Muscle of back (tissue), 13 donors: Measurements from ENCODE around the gene CCDC78. TPM values are rescaled to one million over a fixed set of nuclear protein-coding genes. Genes with fewer than 3 reads are reported as not detected.

ENCODE experiments used
- DNase-seq, 3 donors: peaks; one replicate each; pipeline versions ENCODE4 v3.0.0 to v3.0.0-alpha.2; 2013
- long read RNA-seq, 9 donors: transcript quantifications; one replicate each; lab custom pipeline, GENCODE V29; 2026
- polyA plus RNA-seq, 10 donors: library from polyadenylated mRNA; unstranded; fragments of 120-200 nt; gene quantifications; one replicate each; pipeline ENCODE4 v1.2.1, GENCODE V29; 2013; ENCODE audit not compliant: insufficient read length in 10 of 10

CCDC78 gene
- polyA plus RNA-seq, result 1 to 10 TPM in 4 of 10 donors, under 1 TPM in 6; 0.59 to 2.1 (median 0.96) TPM
- long read RNA-seq, donor 1, result 0 reads
- long read RNA-seq, donor 2, result 0 reads
- long read RNA-seq, donor 3, result 0 reads
- long read RNA-seq, donor 4, result 0 reads
- long read RNA-seq, donor 5, result 0 reads
- long read RNA-seq, donor 6, result 0 reads
- long read RNA-seq, donor 7, result 0 reads
- long read RNA-seq, donor 8, result 0 reads
- long read RNA-seq, donor 9, result 0 reads

DNA sequence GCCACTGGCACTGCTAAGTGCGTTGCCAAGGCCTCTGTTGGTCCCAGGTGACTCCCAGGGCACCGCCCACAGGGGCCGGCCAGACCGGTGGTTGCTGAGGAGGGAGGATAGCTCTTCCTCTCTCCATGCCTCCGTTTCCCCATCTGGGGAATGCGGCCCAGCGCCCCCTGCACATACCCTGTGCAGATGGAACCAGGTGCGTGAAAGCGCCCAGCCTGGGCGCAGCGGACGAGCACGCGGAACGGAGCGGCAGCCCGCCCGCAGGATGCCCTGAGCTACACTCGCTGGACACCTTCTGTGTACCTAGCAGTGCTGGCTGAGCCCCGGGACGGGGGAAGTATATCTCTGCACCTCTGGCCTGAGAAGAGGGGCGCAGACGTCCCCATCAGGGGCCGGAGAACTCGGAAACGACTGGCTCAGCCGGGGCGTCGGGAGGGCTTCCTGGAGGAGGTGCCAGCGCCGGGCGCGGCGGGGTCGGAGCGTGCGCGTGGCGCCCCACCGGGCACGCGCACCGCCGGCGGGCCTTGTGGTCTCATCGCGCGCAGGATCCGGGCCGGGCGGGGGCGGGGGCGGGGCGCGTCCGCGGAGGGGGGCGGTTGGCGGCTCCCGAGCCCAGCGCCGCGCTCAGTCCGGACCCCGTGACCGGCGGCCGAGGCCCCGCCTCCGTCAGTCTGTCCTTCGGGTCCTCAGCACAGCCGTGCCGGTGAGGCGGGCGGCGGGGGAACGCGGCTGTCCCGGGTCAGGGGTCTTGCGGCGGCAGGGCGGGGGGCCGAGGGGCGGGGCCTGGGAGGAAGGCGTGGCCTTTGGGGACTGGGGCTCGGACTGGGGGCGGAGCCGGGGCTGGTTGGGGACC, at the start of gene CCDC78, which contains the start of gene HAGHL:
Gene CCDC78 (minus strand): TSS at position 6 of the 853 bp plus-strand sequence. CDS start 76 bp downstream, outside the sequence.
Gene HAGHL (plus strand): TSS at position 669 of the 853 bp plus-strand sequence. CDS start 404 bp downstream, outside the sequence.
- peak in 1 of 3 donors; percentile 46 for DNase-seq

DNA sequence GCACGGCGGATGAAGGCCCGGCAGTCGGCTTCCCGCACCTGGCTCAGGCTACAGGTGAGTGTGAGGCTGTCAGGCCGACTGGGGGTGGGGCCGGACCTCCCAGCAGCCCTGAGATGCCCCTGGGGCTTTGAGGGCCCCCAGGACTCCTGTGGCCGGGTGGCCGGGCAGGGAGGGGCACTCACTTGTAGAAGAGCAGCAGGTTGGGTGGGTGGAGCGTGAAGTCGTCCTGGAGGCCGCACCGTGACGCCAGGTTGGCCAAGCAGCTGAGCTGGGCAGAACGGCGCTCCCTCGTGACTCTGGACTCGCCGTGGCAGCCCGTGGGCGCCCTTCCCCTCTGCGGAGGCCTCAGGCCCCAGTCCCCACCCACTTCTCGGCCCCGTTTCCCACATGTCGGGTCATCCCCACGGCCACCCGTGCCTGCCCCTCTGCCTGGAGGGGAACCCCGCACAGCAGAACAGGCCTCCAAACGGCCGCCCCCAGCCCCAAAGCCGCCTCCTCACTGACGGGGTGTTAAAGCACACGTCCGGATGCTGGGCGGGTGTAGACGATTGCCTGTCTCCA, 49.1 kb upstream of the CCDC78 start:
- no peak for DNase-seq

DNA sequence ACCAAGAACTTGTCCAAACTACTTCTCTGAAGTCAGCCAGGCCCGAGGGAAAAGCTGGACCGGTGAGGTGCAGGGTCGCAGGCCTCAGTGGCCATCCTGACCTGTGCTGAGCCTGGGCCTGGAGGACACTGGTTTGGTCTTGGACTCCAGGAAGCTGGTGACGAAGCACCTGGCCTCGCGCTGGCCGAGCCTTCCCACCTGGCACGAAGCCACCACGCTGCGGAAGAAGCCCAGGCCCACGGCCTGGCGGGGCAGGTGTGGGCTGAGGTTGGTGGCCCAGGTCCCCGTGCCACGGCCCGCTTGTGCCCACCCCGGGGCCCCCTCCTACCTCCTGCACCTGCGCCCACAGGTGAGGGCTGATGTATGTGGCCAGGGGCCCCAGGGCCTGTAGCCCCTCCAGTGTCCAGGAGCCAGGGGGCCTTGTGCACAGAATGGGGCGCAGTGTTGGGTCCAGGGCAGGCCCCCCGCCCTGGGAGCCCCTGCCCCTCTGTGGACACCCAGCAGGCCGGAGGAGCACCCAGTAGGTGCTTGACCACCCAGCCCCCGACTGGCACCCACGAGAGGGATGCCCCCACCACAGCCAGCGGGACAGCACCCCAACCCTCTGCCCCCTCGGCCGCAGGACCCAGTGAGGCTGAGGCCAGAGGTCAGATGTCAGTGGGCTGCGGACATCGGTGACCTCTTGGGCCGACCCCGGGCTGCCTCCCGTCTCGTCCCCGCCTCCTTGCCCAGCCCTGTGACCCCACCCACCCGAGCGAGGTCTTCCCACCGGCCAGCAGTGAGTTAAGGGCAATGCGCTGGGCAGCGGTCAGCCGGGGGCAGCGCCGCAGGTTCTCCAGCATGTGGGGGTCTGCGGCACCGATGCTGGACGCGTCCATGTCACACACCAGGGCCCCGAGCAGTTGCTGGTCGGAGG, 48.1 kb upstream of the CCDC78 start:
- DNase-seq, result no peak

DNA sequence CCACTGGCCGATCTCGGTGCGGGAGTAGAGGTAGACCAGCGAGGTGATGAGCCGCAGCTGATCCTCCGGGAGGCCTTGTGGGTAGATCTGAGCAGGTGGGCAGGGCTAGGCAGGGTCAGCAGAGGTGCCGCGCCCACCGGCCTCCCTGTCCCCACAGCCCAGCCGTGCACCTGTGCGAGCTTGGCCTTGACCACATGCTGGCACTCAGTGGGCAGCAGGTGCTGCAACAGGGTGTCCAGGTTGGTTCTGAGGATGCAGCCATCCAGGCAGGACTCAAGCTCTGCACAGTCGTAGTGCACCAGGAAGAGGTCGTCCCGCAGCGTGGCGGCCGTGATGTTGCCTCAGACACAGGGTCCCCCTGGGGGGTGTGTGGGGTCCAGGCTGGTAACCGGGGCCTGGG, 46.7 kb upstream of the CCDC78 start:
- no peak for DNase-seq

DNA sequence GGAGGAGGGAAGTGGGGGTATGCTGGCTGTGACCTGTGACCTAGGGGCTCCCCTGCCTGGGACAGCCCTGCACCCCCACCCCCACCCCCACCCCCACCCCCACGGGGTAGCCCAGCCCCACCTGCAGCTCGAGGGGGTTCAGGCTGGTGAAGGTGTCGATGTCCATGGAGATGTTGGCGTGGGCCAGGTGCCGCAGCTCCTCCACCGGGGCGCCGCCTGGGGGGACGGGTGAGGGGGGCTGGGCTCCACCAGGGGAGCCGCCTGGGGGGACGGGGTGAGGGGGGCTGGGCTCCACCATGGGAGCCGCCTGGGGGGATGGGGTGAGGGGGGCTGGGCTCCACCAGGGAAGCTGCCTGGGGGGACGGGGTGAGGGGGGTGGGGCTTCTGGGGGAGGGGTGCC, 44.2 kb upstream of the CCDC78 start:
- DNase-seq, result no peak

DNA sequence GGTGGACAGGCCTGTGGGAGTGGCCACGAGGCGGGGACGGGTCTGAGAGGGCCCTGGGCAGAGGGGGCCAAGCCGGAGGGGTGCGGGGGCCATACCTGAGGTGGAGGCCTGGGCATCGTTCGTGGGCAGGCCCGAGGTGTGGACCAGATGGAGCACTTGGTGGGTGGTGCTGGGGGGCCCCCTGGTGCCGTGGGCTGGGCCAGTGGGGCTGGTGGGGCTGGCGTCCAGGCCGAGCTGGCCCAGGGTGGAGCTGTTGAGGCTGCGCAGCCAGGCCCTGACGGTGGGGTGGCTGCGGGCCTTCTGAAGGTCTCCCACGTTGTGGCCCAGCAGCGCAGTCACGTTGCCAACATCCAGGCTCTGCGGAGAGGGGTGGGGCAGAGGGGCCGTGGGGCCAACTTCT, 43.7 kb upstream of the CCDC78 start:
- no peak for DNase-seq

DNA sequence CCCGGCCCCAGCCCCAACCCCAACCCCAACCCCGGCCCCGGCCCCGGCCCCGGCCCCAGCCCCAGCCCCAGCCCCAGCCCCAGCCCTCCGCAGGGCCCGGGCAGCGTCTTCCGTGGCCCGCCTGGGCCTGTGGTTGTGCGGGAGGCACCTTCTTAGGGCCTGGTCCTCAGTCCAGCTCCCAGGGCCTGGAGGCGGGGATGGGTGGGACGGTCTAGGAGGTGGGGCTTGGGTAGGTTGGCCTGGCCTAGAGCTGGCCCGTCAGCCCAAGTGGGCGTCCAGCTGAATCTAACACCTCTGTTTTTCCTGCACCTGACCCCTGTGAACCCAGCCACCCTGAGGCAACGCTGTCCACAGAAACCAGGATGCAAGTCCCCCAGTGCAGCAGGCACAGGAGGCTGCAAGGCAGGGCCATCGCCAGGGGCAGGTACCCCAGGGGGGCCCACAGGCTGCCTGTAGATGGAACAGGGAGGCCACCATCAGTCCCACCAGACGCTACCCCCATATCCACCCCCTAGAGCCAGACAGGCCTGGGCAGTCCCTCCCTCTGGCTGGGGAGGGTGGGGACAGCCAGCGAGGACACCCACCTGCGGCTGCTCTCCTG, 43.0 kb upstream of the CCDC78 start:
- no peak for DNase-seq

DNA sequence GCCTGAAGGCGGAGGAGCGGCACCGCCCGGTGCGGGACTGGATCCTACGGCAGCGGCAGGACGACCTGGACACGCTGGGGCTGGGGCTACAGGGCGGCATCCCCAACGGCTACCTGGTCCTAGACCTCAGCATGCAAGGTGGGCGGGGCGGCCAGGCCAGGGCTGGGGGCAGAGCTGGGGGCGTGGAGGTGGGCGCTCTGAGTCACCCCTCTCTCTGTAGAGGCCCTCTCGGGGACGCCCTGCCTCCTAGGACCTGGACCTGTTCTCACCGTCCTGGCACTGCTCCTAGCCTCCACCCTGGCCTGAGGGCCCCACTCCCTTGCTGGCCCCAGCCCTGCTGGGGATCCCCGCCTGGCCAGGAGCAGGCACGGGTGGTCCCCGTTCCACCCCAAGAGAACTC, 42.2 kb upstream of the CCDC78 start:
- no peak for DNase-seq

DNA sequence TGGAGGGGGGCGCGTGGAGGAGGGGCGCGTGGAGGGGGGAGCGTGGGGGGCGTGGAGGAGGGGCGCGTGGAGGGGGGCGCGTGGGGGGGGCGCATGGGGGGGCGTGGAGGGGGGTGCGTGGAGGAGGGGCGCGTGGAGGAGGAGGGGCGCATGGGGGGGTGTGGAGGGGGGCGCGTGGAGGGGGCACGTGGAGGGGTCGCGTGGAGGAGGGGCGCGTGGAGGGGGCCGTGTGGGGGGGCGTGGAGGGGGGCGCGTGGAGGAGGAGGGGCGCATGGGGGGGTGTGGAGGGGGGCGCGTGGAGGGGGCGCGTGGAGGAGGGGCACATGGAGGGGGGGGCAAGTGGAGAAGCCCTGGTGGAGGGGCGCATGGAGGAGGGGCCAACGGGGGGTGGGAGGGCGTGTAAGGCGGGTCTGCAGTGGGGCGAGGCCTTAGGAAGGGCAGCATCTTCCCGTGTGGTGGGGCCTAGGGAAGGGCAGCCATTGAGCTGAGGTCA, 41.5 kb upstream of the CCDC78 start:
- no peak for DNase-seq

DNA sequence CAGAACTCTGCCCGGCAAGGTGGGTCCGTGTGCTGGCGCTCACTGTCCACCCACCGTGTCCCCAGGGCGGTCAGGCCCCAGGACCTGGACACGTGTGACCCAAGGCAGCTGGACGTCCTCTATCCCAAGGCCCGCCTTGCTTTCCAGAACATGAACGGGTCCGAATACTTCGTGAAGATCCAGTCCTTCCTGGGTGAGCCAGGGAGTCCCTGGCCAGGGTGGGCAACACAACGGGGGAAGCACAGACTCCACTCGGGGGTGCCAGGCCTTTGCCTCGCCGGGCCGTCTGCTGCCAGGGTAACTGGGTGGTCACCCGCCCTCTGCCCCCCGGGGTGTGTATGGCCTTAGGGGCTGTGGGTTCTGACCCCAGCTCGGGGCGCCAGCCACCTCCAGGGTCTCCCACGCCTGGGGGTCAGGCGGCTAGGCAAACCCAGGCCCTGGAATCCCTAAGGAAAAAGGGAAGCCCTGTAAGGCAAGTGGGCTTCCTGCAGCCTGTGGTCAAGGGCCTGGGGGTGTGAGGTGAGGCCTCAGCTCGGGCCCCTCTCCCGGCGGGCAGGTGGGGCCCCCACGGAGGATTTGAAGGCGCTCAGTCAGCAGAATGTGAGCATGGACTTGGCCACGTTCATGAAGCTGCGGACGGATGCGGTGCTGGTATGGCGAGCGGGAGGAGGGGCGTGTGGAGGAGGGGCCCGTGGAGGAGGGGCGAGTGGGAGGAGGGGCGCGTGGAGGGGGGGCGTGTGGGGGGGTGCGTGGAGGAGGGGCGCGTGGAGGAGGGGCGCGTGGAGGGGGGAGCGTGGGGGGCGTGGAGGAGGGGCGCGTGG, 40.8 kb upstream of the CCDC78 start:
- DNase-seq, result no peak

DNA sequence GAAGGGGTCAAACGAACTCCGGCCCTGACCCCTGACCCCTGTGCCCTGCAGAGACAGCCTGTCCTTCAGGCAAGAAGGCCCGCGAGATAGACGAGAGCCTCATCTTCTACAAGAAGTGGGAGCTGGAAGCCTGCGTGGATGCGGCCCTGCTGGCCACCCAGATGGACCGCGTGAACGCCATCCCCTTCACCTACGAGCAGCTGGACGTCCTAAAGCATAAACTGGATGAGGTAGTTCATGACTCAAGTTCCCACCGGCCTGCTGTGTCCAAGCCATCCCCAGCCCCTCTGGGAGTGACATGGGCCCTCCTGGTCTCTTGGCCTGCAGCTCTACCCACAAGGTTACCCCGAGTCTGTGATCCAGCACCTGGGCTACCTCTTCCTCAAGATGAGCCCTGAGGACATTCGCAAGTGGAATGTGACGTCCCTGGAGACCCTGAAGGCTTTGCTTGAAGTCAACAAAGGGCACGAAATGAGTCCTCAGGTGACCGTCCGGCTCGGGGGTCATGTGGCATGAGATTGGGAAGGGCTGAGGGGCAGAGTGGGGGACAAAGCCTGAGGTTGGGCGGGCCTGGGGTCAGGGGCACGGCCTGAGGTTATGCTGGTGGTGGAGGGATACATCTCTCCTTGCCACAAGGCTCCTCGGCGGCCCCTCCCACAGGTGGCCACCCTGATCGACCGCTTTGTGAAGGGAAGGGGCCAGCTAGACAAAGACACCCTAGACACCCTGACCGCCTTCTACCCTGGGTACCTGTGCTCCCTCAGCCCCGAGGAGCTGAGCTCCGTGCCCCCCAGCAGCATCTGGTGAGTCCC, 40.0 kb upstream of the CCDC78 start:
- no peak for DNase-seq

DNA sequence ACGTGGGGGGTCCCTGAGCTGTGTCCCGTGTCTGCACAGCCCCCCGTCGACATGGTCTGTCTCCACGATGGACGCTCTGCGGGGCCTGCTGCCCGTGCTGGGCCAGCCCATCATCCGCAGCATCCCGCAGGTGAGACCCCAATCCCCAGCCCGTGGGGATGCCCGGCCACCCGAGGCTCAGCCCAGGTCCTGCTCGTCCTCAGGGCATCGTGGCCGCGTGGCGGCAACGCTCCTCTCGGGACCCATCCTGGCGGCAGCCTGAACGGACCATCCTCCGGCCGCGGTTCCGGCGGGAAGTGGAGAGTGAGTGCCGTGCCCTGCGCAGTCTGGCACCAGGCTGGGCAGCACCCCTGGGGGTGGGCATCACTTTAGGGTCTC, 39.2 kb upstream of the CCDC78 start:
- no peak for DNase-seq

DNA sequence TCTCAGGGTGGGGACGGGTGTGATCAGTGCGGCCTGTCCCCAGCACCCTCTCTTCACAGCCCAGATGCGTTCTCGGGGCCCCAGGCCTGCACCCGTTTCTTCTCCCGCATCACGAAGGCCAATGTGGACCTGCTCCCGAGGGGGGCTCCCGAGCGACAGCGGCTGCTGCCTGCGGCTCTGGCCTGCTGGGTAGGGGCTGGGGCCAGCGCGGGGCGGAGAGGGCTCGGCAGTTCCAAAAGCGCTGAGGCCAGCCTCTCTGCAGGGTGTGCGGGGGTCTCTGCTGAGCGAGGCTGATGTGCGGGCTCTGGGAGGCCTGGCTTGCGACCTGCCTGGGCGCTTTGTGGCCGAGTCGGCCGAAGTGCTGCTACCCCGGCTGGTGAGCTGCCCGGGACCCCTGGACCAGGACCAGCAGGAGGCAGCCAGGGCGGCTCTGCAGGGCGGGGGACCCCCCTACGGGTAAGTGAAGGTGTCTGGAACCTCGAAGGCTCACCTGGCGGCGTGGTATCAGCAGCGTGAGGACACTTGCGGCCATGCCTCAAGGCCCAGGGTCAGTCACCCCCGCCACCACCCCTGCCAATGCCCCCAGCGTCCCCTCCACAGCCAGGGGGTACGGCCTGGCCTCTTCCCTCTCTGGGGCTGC, 38.7 kb upstream of the CCDC78 start:
- no peak for DNase-seq

DNA sequence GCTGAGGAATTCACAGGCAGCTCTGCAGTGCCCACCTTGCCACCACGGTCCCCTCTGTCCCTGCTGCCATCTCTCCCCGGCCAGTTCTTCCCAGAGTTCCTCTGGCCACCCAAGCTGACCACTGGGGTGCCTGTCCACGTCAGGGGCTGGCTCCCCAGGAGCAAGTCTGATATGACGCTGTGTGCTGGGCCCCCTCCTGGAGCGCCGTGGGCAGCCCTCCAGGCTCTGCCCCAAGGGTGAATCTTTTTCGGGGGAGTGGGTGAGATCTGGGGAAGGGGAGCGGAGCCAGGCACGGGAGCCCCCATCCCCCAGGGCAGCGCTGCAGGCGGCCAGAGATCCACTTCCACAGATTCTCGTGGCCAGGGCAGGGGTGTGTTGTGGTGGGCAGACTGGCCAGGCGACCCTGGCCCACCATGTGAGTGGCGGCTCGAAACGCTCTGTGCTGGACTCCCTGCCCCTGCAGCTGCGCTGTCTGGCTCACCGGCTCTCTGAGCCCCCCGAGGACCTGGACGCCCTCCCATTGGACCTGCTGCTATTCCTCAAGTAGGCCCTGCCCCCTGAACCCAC, 38.0 kb upstream of the CCDC78 start:
- no peak for DNase-seq

DNA sequence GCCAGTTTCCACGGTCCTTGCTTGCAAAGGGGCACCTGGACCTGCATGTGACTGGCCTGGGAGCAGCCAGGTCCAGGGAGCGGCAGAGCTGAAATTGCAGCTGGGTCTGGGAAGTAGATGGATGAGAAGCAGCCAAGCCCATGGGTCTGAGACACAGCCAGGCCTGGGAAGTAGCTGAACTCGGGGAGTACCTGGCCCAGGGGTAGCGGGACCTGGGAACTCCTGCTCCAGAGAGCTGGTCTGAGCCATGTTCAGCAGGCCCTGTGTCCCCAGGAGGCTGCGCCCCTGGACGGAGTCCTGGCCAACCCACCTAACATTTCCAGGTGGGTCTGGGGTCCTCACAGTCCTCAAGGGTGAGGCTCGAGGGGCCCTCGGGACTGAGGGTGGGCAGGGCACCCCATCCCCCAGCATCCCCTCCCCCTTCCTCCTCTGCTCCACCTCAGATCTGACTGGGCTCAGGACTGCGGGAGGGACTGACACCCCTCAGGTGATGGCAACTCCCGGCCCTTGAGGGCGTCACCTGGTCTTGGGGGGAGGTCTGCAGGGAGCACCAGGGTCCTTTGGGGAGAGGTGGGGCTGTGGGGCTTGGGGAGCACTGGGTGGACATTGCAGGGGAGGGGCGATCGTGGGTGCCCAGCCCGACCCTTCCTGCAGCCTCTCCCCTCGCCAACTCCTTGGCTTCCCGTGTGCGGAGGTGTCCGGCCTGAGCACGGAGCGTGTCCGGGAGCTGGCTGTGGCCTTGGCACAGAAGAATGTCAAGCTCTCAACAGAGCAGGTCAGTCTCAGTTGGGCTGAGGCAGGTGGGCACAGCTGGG, 37.3 kb upstream of the CCDC78 start:
- DNase-seq, result no peak

DNA sequence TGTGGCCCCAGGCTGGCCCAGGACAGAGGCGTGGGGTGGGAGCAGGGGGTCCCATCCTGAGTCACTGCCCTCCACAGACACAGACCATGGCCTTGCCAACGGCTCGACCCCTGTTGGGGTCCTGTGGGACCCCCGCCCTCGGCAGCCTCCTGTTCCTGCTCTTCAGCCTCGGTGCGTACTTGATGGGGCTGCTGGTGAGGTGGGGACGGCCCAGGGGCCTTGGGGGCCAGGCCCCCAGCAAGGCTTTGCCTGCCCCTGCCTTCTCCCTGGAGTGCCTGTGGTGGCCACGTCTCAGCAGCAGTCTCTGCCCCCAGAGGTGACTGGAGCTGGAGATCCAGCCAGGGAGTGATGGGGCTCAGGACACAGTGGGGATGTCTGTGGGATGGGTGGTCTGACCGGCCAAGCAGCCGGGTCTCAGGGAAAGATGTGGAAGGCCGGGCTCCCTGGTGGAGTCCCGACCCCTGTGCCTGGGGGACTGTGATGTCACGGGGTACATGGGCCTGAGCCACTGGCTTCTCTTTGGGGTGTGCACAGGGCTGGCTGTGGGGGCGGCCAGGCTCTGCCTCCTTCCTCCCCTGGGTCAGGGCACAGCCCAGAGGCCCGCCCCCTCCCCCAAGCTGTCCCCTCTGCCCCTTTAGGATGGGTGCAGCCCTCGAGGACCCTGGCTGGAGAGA, 36.5 kb upstream of the CCDC78 start:
- DNase-seq, result no peak
